HG02759 (cell line): ENCODE results near the gene CACNA1E.

Experiments used
- ATAC-seq: cut with Tn5 transposase; IDR thresholded peaks from one replicate; pipeline ENCODE4 v1.9.1; 2021; ENCODE audit warnings: mild to moderate bottlenecking, moderate library complexity; ENCODE audit not compliant: unreplicated experiment

Gene CACNA1E

GRCh38 chr1:181674617-181675016 is 191.3 kb downstream of the CACNA1E start:
- ATAC-seq, result no peak

- no peak for ATAC-seq
Measured at GRCh38 chr1:181675091-181675917, 192.0 kb downstream of the CACNA1E start.

- ATAC-seq, result no peak
Measured at GRCh38 chr1:181675918-181676190, 192.5 kb downstream of the CACNA1E start.

GRCh38 chr1:181676269-181676668 is 193.0 kb downstream of the CACNA1E start:
- no peak for ATAC-seq

GRCh38 chr1:181680332-181680731 is 197.0 kb downstream of the CACNA1E start:
- ATAC-seq, result no peak

GRCh38 chr1:181680871-181681270 is 197.6 kb downstream of the CACNA1E start:
- ATAC-seq, result no peak

- ATAC-seq, result no peak
Measured at GRCh38 chr1:181685211-181685610, 201.9 kb downstream of the CACNA1E start.

GRCh38 chr1:181701891-181702290 is 218.6 kb downstream of the CACNA1E start:
- no peak for ATAC-seq

GRCh38 chr1:181704546-181704945 is 221.2 kb downstream of the CACNA1E start:
- ATAC-seq, result no peak

- ATAC-seq, result no peak
Measured at GRCh38 chr1:181711820-181712219, 228.5 kb downstream of the CACNA1E start.

- no peak for ATAC-seq
Measured at GRCh38 chr1:181712711-181713110, 229.4 kb downstream of the CACNA1E start.

GRCh38 chr1:181714428-181714827 is 231.1 kb downstream of the CACNA1E start:
- ATAC-seq, result no peak

- no peak for ATAC-seq
Measured at GRCh38 chr1:181718034-181718433, 234.7 kb downstream of the CACNA1E start.

- ATAC-seq, result no peak
Measured at GRCh38 chr1:181726320-181727012, 243.1 kb downstream of the CACNA1E start.

GRCh38 chr1:181730606-181731005 is 247.3 kb downstream of the CACNA1E start:
- no peak for ATAC-seq

- ATAC-seq, result no peak
Measured at GRCh38 chr1:181732218-181732990, 249.1 kb downstream of the CACNA1E start.

- no peak for ATAC-seq
Measured at GRCh38 chr1:181733486-181733885, 250.2 kb downstream of the CACNA1E start.

GRCh38 chr1:181737056-181737455 is 253.7 kb downstream of the CACNA1E start:
- no peak for ATAC-seq

- no peak for ATAC-seq
Measured at GRCh38 chr1:181739214-181739613, 255.9 kb downstream of the CACNA1E start.

GRCh38 chr1:181742426-181742825 is 259.1 kb downstream of the CACNA1E start:
- ATAC-seq, result no peak

- no peak for ATAC-seq
Measured at GRCh38 chr1:181743878-181744312, 260.6 kb downstream of the CACNA1E start.

GRCh38 chr1:181746224-181746623 is 262.9 kb downstream of the CACNA1E start:
- ATAC-seq, result no peak
